ENCODE results near the gene TMEM88. TPM values are rescaled to one million over a fixed set of nuclear protein-coding genes. Genes with fewer than 3 reads are reported as not detected.
A peak's percentile ranks its signal among the peaks of the same experiment; 100 is the strongest.

TMEM88 gene
- total RNA-seq, 1 experiment from 2014 or later: 11.3 TPM

- no peak overlapping the region for H4K5ac ChIP-seq (ENCODE audit: insufficient read length, low read depth, low read length)
- H3K27ac Mint-ChIP-seq: no peak overlapping the region
- no peak overlapping the region for H3K4ac ChIP-seq (ENCODE audit: low read depth, low read length)
- no peak overlapping the region for H2BK5ac ChIP-seq (ENCODE audit: insufficient read length, low read length)
- no peaks in the 10 kb centered on the region for H3K9me3 Mint-ChIP-seq
- H2BK120ac ChIP-seq (ENCODE audit: low read depth, low read length, poor library complexity, severe bottlenecking): no peak overlapping the region
- H3K9me3 ChIP-seq (ENCODE audit: control insufficient read depth, low read depth, low read length): no peaks in the 10 kb centered on the region
- no CpG with 5 or more reads among the region's 7 CpGs for WGBS (ENCODE audit: extremely low coverage, insufficient read length, low lambda C conversion rate)
- no peak overlapping the region for H3K27ac ChIP-seq (ENCODE audit: insufficient read length, low read depth, low read length)
- H4K20me1 ChIP-seq (ENCODE audit: control insufficient read depth, insufficient read depth, insufficient read length): no peaks in the 10 kb centered on the region
- H3K23ac ChIP-seq (ENCODE audit: insufficient read length, low read depth, low read length): no peak overlapping the region
- no peak overlapping the region for H4K8ac ChIP-seq (replicated peaks; ENCODE audit: insufficient read length, low read depth, low read length)
- no peaks in the 10 kb centered on the region for H3K79me2 ChIP-seq (ENCODE audit: insufficient read depth, low read length)
- no peak overlapping the region for H3T11ph ChIP-seq (ENCODE audit: low read length)
- no peak overlapping the region for H2AFZ ChIP-seq (ENCODE audit: low read length)
- peak; percentile 20 for DNase-seq
- H3K27me3 ChIP-seq (ENCODE audit: insufficient read depth, low read length): no peaks in the 10 kb centered on the region; the same call in 1 of the 2 replicates
- no peaks in the 10 kb centered on the region for H3K79me1 ChIP-seq (ENCODE audit: insufficient read depth, low read depth, low read length, poor library complexity, severe bottlenecking)
- no peak overlapping the region for H3K18ac ChIP-seq (ENCODE audit: insufficient read length, low read depth, low read length)
- no peak overlapping the region for H3K4me2 ChIP-seq (ENCODE audit: insufficient read depth, insufficient read length, low read length)
- H3K36me3 Mint-ChIP-seq (ENCODE audit: insufficient read depth in 1 of 3, low read depth in 3 of 3): peaks cover 0 to 4% (median 0%) of the 10 kb centered on the region in 3 experiments; a peak in 1 of 7 replicates
- H3K23me2 ChIP-seq (ENCODE audit: insufficient read length, low read depth, low read length, poor library complexity, severe bottlenecking): peaks cover 11% of the 10 kb centered on the region
- TF ChIP-seq, protein P1, sequence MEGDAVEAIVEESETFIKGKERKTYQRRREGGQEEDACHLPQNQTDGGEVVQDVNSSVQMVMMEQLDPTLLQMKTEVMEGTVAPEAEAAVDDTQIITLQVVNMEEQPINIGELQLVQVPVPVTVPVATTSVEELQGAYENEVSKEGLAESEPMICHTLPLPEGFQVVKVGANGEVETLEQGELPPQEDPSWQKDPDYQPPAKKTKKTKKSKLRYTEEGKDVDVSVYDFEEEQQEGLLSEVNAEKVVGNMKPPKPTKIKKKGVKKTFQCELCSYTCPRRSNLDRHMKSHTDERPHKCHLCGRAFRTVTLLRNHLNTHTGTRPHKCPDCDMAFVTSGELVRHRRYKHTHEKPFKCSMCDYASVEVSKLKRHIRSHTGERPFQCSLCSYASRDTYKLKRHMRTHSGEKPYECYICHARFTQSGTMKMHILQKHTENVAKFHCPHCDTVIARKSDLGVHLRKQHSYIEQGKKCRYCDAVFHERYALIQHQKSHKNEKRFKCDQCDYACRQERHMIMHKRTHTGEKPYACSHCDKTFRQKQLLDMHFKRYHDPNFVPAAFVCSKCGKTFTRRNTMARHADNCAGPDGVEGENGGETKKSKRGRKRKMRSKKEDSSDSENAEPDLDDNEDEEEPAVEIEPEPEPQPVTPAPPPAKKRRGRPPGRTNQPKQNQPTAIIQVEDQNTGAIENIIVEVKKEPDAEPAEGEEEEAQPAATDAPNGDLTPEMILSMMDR (conservative IDR thresholded peaks at IDR 0.05): no peak
- H3K4me1 Mint-ChIP-seq: peaks cover 0 to 3% of the 10 kb centered on the region in 2 experiments; a peak in 3 of 4 replicates
- H3K14ac ChIP-seq (ENCODE audit: insufficient read depth, low read length): no peak overlapping the region
- H3K4me1 ChIP-seq (ENCODE audit: insufficient read depth, low read length): no peaks in the 10 kb centered on the region
- H3K9ac ChIP-seq (ENCODE audit: extremely low read depth, insufficient read length, low read length): no peak overlapping the region
- no peak overlapping the region for H4K91ac ChIP-seq (ENCODE audit: insufficient read length, low read depth, low read length)
- H3K56ac ChIP-seq (ENCODE audit: insufficient read length, low read depth, low read length): no peak overlapping the region
- no peak overlapping the region for H2BK20ac ChIP-seq (ENCODE audit: low read depth, low read length, poor library complexity, severe bottlenecking)
- H2AK5ac ChIP-seq (ENCODE audit: insufficient read length, low read length): no peak overlapping the region
- no peak overlapping the region for H2BK15ac ChIP-seq (ENCODE audit: low read depth, low read length)
- no peaks in the 10 kb centered on the region; the same call in none of the 2 replicates for H3K27me3 Mint-ChIP-seq (ENCODE audit: low read depth)
- H2BK12ac ChIP-seq (ENCODE audit: insufficient read length, low read depth, low read length): no peak overlapping the region
- no peak overlapping the region for H3K4me3 Mint-ChIP-seq
Observed at GRCh38 chr17:7881276-7882054, 26.6 kb downstream of the TMEM88 start.
